GM20000 (cell line): ENCODE data around the gene LMNA.

ENCODE experiments used
- DNase-seq: peaks from one replicate; pipeline ENCODE4 v3.0.0; 2012; ENCODE audit warnings: low spot score
- TF ChIP-seq, protein P1 (sequence below): IDR thresholded peaks from 2 replicates; pipeline ENCODE4 v1.5.1; 2012; ENCODE audit warnings: mild to moderate bottlenecking, control low read depth; ENCODE audit errors: extremely low read depth, missing control alignments

The LMNA gene

DNA sequence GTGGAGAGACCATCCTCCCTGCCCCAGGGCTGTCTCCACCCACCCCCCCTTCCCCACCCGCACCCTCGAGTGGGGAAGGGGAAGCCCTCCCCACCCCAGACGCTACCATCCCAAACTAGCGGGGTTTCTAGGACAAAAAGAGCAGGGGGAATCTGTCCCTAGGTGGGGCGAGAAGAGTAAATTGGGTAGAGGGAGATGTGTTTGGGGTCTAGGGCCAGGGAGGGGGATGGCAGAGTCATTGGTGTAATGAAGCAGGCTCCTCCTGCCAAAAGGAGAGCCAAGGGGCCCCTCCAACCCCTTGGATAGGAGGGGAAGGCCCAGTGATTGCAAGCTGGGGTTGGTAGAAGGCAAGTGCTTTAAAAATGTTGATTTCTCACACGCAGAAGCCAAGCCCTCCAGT lies 42.3 kb upstream of the LMNA start:
- TF ChIP-seq, protein P1, sequence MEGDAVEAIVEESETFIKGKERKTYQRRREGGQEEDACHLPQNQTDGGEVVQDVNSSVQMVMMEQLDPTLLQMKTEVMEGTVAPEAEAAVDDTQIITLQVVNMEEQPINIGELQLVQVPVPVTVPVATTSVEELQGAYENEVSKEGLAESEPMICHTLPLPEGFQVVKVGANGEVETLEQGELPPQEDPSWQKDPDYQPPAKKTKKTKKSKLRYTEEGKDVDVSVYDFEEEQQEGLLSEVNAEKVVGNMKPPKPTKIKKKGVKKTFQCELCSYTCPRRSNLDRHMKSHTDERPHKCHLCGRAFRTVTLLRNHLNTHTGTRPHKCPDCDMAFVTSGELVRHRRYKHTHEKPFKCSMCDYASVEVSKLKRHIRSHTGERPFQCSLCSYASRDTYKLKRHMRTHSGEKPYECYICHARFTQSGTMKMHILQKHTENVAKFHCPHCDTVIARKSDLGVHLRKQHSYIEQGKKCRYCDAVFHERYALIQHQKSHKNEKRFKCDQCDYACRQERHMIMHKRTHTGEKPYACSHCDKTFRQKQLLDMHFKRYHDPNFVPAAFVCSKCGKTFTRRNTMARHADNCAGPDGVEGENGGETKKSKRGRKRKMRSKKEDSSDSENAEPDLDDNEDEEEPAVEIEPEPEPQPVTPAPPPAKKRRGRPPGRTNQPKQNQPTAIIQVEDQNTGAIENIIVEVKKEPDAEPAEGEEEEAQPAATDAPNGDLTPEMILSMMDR: no peak

DNA sequence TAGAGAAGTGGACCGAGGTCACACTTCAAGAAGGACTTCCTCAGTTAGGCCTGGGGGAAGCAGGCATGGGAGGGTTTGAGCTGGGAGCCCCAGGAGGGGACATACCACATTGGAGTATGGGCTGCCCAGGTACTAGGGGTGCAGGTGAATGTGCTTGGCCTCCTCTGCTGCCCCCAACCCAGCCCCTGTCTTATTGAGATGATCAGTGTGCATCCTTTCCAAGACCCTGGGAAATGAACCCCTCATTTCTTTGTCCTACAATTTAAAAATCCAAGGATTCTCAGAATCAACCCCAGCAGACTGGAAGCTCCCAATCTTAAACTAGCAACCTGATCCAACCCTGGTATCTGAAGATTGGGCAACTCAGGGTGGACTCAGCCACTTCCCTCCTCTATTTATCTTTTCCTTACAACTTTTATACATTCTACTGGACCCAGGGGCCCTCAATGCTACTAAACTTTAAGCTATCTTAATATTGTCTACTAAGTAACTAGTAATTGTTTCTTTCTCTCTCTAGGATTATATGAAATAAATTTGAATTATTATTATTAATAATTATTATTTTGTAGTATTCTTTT lies 41.3 kb upstream of the LMNA start:
- DNase-seq: no peak
- TF ChIP-seq, protein P1: no peak

More for the DNA sequence above, 42.3 kb upstream of the LMNA start:
- no peak for DNase-seq

DNA sequence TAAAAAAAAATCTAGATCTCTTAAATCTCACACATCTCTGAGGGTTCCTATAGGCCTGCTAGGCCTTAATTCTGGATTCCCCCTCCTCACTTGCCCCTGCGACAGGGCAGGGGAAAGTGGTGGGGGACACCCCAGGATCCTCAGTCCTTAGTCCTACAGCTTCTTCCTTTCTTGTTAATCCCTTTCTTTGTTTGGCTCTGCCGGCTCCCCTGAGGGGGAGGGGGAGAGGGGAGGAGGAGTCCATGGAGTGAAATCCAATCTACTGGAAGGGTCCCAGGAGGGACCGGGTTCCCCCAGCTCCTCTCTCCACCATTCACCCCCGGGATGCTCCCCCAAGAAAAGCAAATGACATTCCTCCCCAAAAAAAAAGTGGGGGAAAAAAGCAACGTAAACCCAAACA lies 40.8 kb upstream of the LMNA start:
- TF ChIP-seq, protein P1: no peak
- no peak for DNase-seq

- DNase-seq: no peak
- TF ChIP-seq, protein P1: no peak
These were observed 39.9 kb upstream of the LMNA start for GRCh38 chr1:156074661-156075060.

- no peak for DNase-seq
- TF ChIP-seq, protein P1: no peak
These were observed 39.3 kb upstream of the LMNA start for GRCh38 chr1:156075162-156075561.

DNA sequence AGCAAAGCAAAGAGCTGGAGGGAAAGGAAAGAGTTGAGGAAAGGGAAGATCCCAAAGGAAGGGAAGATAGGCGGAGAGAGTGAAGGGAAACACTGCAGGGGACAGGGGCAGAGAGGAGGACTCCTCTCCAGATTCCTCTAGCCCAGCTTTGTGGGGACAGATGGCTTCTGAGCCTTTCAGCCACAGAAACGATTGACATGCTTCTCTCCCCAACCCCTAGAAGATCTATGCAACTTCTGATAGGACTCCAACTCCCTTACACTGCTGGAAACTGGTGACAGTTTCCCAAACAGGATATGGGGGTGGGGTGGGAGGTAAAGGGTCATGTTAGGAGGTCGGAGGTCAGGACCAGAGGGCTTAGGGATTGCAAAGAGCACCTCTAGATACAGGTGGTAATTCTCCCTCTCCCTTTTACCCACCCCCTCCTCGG lies 38.7 kb upstream of the LMNA start:
- no peak for DNase-seq
- TF ChIP-seq, protein P1: no peak

GRCh38 chr1:156076609-156077429 lies 37.7 kb upstream of the LMNA start:
- DNase-seq: peak; percentile 94
- TF ChIP-seq, protein P1: no peak
